HG02870 (cell line): ENCODE results near the gene ARPC3.
"Not testable (repeated sequence)": the region's sequence is repeated elsewhere in the genome, so short reads cannot be mapped to it uniquely, and the experiment has no call there.

ENCODE experiments used
- ATAC-seq: cut with Tn5 transposase; IDR thresholded peaks from one replicate; pipeline ENCODE4 v1.9.1; 2021; ENCODE audit warnings: mild to moderate bottlenecking, moderate library complexity; ENCODE audit not compliant: unreplicated experiment

ARPC3 gene

GRCh38 chr12:110420644-110421043, 29.5 kb downstream of the ARPC3 start:
- not testable (repeated sequence) for ATAC-seq

GRCh38 chr12:110417113-110417512, 33.0 kb downstream of the ARPC3 start:
- ATAC-seq: not testable (repeated sequence)

- ATAC-seq: not testable (repeated sequence)
Measured at GRCh38 chr12:110410086-110410485, 40.1 kb downstream of the ARPC3 start.

- ATAC-seq: not testable (repeated sequence)
Measured at GRCh38 chr12:110405126-110405662, 44.9 kb downstream of the ARPC3 start.

- no peak for ATAC-seq
Measured at GRCh38 chr12:110403976-110404682, 46.0 kb downstream of the ARPC3 start.

GRCh38 chr12:110403146-110403975, 46.8 kb downstream of the ARPC3 start, which contains the start of gene ANAPC7:
Gene ANAPC7 (minus strand): TSS chr12:110403708. CDS start chr12:110403627, 81 bp downstream.
- ATAC-seq: peak; percentile 61
